MCF 10A (cell line): ENCODE measurements around the gene S100A7A. TPM values are rescaled to one million over a fixed set of nuclear protein-coding genes. Genes with fewer than 3 reads are reported as not detected.
A peak's percentile ranks its signal among the peaks of the same experiment; 100 is the strongest.

Experiments used
- BruUV-seq: library from RNA; stranded (reverse); fragments of 400-500 nt; replicated peaks from 2 replicates; lab custom pipeline; 2021; lab: Mats Ljungman, UMichigan
- CTCF ChIA-PET: fragments of 300-600 bp; sonication (Branson Sonifier 250); formaldehyde crosslinking; extraction: SDS; loops from one replicate; lab custom pipeline; 2021; ENCODE audit warnings: antibody characterized with exemption, inconsistent platforms; lab: Yijun Ruan, JAX
- POLR2A ChIA-PET: fragments of 300-600, 350-650 bp; sonication (Branson Sonifier 250); formaldehyde crosslinking; extraction: SDS; loops from one replicate; lab custom pipeline; 2020; ENCODE audit warnings: antibody characterized with exemption, inconsistent platforms; lab: Yijun Ruan, JAX
- DNase-seq: peaks from one replicate; pipeline ENCODE4 v3.0.0-alpha.2; 2018; ENCODE audit not compliant: unreplicated experiment
- H3K27ac Mint-ChIP-seq: one replicate; pipeline ENCODE4 v1.8.0; 2022; ENCODE audit warnings: mild to moderate bottlenecking, low read depth, mixed read lengths; ENCODE audit not compliant: unreplicated experiment
- H3K27me3 Mint-ChIP-seq: one replicate; pipeline ENCODE4 v1.8.0; 2022; ENCODE audit warnings: mixed read lengths; ENCODE audit not compliant: insufficient read depth, unreplicated experiment
- H3K36me3 Mint-ChIP-seq: one replicate; pipeline ENCODE4 v1.8.0; 2022; ENCODE audit warnings: mild to moderate bottlenecking, moderate library complexity, mixed read lengths; ENCODE audit not compliant: insufficient read depth, unreplicated experiment
- H3K4me1 Mint-ChIP-seq: one replicate; pipeline ENCODE4 v1.8.0; 2022; ENCODE audit warnings: mixed read lengths; ENCODE audit not compliant: insufficient read depth, unreplicated experiment
- H3K4me3 Mint-ChIP-seq: one replicate; pipeline ENCODE4 v1.8.0; 2022; ENCODE audit warnings: mild to moderate bottlenecking, moderate library complexity, mixed read lengths; ENCODE audit not compliant: unreplicated experiment
- H3K9me3 Mint-ChIP-seq: one replicate; pipeline ENCODE4 v1.8.0; 2022; ENCODE audit warnings: mixed read lengths; ENCODE audit not compliant: unreplicated experiment
- CTCF ChIP-seq: fragments of 200-600 bp; IDR thresholded peaks from one replicate; pipeline ENCODE4 v1.8.0; 2022; ENCODE audit warnings: antibody characterized with exemption, mild to moderate bottlenecking; ENCODE audit not compliant: unreplicated experiment
- intact Hi-C: fragments of 100-400 bp; cut with micrococcal nuclease; formaldehyde crosslinking; loops from 2 replicates; pipeline ENCODE4 v1.14.1; 2022
- total RNA-seq: library from RNA; stranded (reverse); gene quantifications from 2 replicates; pipeline ENCODE4 v1.2.3, GENCODE V29; 2022

The S100A7A gene
- total RNA-seq, 1 experiment from 2014 or later = not detected

GRCh38 chr1:153379591-153379990 lies 36.7 kb upstream of the S100A7A start:
- H3K27me3 Mint-ChIP-seq = no peaks in the 10 kb centered on the region
- TF ChIP-seq CTCF = no peak
- no peak for DNase-seq
- ChIA-PET CTCF (interaction anchor here (0.6 to 1.2 kb wide), 3 partner anchors 22 to 1373 kb away, joined by 3 to 6 read pairs (median 3); partner anchors contain the start of gene S100A9), POLR2A (no interaction called here)
- H3K4me1 Mint-ChIP-seq = peaks cover 36% of the 10 kb centered on the region
- no peak overlapping the region for H3K27ac Mint-ChIP-seq
- no peak overlapping the region for H3K4me3 Mint-ChIP-seq
- intact Hi-C loops = no loop called here
- no peaks in the 10 kb centered on the region for H3K36me3 Mint-ChIP-seq
- H3K9me3 Mint-ChIP-seq = peaks cover 21% of the 10 kb centered on the region
- BruUV-seq = no TSS peak

GRCh38 chr1:153380711-153381110 lies 35.6 kb upstream of the S100A7A start:
- Mint-ChIP-seq H3K27me3 (no peaks in the 10 kb centered on the region), H3K4me1 (peaks cover 31% of the 10 kb centered on the region), H3K4me3 (no peak overlapping the region), H3K36me3 (no peaks in the 10 kb centered on the region), H3K27ac (no peak overlapping the region), H3K9me3 (peaks cover 21% of the 10 kb centered on the region)
- CTCF ChIA-PET = no interaction called here
- no peak for DNase-seq
- POLR2A ChIA-PET = interaction anchor here (0.6 to 1.8 kb wide), 2 partner anchors 23 to 452 kb away, joined by 3 to 6 read pairs; partner anchors contain the start of gene S100A9
- no peak for TF ChIP-seq CTCF
- no TSS peak for BruUV-seq
- intact Hi-C loops = no loop called here

- ChIA-PET POLR2A (interaction anchor here (0.6 to 3.6 kb wide), 12 partner anchors 8 to 480 kb away, joined by 3 to 60 read pairs (median 5); partner anchors contain the start of genes S100A12, S100A2 and S100A9), CTCF (interaction anchor here (0.6 to 1.4 kb wide), 9 partner anchors 9 to 515 kb away, joined by 3 to 11 read pairs (median 4); partner anchors contain the start of gene S100A12)
- no TSS peak for BruUV-seq
- intact Hi-C loops = no loop called here
- H3K9me3 Mint-ChIP-seq = peaks cover 21% of the 10 kb centered on the region
- no peaks in the 10 kb centered on the region for H3K27me3 Mint-ChIP-seq
- no peak for TF ChIP-seq CTCF
- H3K4me3 Mint-ChIP-seq = no peak overlapping the region
- peak overlapping the region; percentile 76 for H3K27ac Mint-ChIP-seq
- H3K4me1 Mint-ChIP-seq = peaks cover 42% of the 10 kb centered on the region
- no peaks in the 10 kb centered on the region for H3K36me3 Mint-ChIP-seq
- no peak for DNase-seq
Measured at GRCh38 chr1:153384958-153385580, 31.3 kb upstream of the S100A7A start.

DNA sequence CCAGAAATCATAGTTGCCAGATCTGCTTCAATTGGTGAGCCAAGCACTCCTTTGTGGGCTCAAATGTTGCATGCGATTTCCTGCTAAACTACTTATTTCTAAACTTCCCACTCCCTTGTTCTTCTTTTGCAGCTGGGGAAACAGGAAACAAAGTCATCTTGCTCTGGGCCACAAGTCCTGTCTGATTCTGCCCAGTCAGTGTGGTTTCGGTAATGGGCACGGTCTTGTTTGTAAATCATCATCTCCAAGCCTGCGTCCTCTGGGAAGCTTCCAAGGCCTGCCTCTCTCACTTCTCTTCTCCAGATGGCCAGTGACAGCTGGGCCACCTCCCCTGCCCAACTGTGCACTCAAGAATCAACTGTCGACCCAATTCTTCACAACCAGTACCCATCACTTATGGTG lies 29.8 kb upstream of the S100A7A start:
- no peak for TF ChIP-seq CTCF
- peak; percentile 91 for DNase-seq
- Mint-ChIP-seq H3K4me3 (peak overlapping the region; percentile 4), H3K36me3 (no peaks in the 10 kb centered on the region), H3K4me1 (peaks cover 54% of the 10 kb centered on the region), H3K9me3 (peaks cover 12% of the 10 kb centered on the region), H3K27me3 (no peaks in the 10 kb centered on the region), H3K27ac (peak overlapping the region; percentile 88)
- BruUV-seq = no TSS peak
- CTCF ChIA-PET = interaction anchor here (0.7 to 2.0 kb wide), 6 partner anchors 11 to 123 kb away, joined by 3 to 10 read pairs (median 4); partner anchors contain the start of gene S100A12
- intact Hi-C loops = no loop called here
- POLR2A ChIA-PET = interaction anchor here (0.6 to 3.6 kb wide), 8 partner anchors 9 to 1936 kb away, joined by 3 to 60 read pairs (median 4); partner anchors contain the start of genes S100A12, S100A9 and THEM4
